HL-60/S4 (cell line): Measurements from ENCODE around the gene FAM229A.
"Not testable (repeated sequence)": the region's sequence is repeated elsewhere in the genome, so short reads cannot be mapped to it uniquely, and the experiment has no call there.

Experiments used
- in situ Hi-C: fragments of 300-500 bp; cut with MboI; formaldehyde crosslinking; loops from 2 replicates; pipeline ENCODE4 v1.14.3; 2022; ENCODE audit warnings: low sequenced_read_pairs

The FAM229A gene, protein sequence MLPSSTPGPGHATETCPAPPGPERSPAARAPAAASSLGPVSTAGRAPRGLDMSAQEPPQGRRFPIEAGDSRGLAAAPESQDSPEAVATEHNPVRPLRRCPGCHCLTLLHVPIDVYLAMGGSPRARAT

DNA sequence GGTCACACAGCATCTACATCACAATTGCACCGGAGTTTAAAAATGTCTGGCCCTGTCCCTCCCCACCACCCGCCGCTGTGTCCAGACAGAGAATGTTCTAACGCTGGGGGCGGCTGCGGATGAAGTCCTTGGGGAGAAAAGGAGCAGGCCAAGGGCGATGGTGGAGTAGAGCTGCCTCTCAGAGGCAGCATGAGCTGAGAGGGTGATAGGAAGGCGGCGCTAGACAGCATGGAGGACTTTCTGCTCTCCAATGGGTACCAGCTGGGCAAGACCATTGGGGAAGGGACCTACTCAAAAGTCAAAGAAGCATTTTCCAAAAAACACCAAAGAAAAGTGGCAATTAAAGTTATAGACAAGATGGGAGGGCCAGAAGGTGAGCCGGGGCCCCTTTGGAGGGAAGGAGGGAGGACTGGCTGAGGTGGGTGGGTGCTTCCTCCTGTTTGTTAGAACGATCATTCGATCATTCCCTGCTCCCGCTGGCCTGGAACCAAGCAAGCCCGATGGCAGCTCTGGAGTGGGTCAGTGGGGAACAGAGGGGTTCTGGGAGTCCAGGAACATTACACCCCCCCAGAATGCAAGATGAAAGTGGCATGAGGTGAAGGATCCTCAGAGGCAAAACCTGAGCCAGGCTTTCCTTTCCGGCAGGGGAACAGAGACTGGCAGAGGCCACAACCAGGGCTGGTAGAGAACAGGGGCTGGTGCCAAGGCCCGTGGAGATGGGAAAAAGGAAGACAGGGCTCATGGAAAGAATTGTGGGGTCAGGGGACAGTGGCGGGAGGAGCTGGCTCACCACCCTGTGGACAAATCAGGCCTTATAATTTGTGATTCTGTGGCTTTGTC, at the start of gene FAM229A, which contains the start of gene TSSK3:
TSS of gene FAM229A (minus strand) at position 12 of the 840 bp plus-strand sequence. CDS start 394 bp downstream, outside the sequence.
TSS of gene TSSK3 (plus strand) at position 66 of the 840 bp plus-strand sequence. CDS start at position 229, 163 bp downstream.
- in situ Hi-C loops, result no loop called here

DNA sequence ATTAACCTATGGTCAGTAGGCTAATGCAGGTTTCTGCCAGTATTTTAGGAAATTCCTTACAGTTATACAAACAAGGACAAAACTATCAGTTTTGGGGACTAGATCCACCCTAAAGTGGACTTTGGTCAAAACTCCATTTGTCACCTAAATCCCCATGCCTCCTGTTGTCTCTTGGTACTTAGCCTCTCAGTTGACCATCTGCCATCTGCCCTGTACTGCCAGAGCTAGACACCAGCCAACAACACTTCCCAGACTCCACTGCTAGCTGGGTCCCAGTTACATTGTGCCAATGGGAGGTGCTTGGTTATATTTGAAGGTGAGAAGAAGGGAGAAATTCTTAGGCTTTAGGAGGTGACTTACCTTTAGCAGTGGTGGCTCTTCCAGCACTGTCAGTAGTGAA, 49.0 kb upstream of the FAM229A start:
- in situ Hi-C loops, result no loop called here

DNA sequence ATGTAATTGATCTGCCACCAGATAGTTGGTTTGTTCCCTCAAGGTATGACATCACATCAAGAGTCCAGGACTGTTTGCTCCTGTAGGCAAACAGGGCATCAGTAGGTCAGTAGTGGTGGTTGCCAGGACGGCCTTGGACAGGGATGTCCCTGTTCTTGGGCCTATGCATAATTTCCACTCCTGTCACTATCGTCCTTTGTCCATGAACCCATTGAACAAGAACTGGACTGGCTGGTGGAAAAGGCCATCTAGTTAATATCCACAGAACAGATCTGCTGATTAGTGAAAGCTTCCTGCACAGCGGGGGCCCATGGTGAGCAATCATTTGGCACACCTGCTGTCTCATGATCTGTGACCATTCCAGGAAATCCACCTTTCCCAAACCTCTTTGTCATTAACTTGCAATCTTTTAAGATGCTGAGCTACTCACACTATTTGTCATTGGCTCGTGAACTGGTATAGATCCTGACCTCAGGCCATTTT, 44.4 kb upstream of the FAM229A start:
- in situ Hi-C loops, result no loop called here

DNA sequence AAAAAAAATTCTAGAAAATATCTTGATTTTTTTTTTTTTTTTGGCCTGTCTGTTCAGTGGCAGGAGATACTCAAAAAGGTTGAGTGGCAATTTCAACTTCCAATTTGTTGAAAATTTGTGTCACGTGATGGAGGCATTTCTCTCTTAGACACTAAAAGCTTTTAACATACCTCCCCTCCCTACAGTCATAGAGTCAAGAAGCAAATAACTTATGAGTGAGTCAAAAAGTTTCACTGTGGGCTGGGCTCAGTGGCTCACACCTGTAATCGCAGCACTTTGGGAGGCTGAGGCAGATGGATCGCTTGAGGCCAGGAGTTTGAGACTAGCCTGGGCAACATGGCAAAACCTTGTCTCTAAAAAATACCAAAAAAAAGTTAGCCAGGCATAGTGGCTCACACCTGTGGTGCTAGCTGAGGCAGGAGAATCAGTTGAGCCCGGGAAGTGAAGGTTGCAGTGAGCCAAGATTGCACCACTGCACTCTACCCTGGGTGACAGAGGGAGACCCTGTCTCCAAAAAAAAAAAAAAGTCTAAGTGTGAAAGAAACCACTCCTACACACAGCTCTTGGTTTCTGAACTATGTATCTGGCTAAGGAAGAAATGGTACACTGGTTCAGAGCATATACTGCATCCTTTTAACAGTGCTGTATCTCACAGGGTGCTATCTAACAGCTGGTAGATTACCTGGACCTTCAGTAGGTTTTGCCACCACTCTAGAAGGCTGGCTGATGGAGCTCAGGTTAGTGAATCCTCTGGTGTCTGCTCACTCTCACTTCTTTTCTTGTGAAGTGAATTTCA, 43.6 kb upstream of the FAM229A start:
- in situ Hi-C loops, result no loop called here

DNA sequence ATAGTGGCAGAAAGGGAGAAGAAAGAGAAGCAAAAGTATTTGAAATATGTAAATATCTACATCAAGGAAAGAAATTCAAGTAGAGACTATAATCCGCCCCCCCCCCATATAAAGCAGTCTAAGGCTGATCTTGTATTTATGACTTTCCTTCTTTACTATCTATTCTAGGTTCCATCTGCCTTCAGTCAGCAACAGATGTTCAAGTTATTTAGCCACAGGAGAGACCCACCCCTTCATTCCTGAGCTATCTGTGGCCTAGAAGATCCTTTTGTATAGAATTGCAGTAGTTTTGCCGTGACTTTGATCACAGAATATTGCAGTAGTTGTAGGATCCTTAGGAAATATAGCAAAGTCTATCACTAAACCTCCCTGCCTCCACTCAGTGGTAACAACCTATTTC, 42.7 kb upstream of the FAM229A start:
- in situ Hi-C loops, result no loop called here

DNA sequence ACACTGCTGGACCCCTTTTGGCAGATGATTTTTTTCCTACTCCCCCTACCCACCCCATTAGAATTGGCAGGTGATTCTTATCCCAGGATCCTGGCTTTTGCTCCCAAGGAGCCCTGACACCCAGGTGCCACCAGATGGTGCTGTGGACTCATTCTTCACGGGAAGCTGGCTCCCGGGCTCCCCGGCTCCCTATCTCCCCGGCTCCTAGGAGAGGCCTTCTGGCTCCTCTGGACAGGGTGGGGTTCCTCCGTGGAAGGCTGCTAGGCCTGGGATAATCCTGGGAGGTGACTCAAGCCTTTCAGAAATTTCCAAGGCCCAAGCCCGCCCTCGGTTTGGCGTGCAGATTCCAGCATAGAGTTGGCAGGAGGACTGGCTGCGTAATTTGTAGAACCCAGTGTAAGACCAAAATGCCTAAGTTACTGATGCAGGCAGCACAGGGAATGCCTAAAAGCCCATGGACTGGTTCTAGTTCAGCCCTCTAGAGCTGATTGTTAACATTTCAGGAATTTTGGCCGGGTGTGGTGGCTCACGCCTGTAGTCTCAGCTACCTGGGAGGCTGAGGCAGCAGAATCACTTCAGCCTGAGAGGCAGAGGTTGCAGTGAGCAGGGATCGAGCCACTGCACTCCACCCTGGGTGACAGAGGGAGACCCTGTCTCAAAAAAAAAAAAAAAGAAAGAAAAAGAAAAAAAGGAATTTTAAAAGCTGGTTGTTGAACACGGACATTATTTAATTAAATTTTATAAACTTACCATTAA, 38.8 kb upstream of the FAM229A start:
- in situ Hi-C loops, result no loop called here

DNA sequence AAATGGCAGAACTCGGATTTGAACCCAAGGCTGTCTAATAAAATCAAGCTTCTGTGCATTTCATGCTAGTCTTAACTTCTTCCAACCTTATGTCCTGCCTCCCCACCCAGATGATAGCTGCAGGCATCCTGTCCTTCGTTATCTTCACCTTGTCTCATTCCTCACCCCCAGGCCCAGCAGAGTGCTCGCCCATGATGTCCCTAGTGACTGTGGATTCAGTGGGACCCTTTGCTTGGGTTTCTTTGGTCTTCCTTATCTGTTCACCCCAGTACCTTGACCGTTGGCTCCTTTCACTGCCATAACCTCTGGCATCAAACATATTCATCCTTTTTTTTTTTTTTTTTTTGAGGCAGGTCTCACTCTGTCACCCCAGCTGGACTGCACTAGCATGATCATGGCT, 37.6 kb upstream of the FAM229A start:
- in situ Hi-C loops, result no loop called here

DNA sequence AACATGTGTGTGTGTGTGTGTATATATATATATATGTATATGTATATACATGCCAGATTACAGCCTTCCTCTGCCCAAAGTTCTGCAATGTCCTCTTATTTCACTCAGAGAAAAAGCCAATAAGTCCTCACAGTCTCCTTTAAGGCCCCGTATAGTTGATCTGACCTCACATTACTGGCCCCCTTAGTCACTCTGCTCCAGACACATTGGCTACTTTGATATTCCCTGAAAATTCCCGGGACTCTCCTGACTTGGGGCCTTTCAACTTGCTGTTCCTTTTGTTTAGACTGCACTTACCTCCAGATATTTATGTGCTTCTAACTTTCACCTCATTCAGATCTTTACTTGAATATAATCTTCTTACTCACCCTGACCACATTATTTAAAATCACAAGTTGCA, 36.1 kb upstream of the FAM229A start:
- in situ Hi-C loops, result no loop called here

DNA sequence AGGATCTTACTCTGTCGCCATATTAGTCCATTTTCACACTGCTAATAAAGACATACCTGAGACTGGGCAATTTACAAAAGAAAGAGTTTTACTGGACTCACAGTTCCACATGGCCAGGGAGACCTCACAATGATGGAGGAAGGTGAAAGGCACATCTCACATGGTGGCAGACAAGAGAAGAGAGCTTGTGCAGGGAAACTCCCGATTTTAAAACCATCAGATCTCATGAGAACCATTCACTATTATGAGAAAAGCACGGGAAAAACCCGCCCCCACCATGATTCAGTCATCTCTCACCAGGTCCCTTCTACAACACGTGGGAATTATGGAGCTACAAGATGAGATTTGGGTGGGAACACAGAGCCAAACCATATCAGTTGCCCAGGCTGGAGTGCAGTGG, 34.2 kb upstream of the FAM229A start:
- in situ Hi-C loops, result not testable (repeated sequence)

DNA sequence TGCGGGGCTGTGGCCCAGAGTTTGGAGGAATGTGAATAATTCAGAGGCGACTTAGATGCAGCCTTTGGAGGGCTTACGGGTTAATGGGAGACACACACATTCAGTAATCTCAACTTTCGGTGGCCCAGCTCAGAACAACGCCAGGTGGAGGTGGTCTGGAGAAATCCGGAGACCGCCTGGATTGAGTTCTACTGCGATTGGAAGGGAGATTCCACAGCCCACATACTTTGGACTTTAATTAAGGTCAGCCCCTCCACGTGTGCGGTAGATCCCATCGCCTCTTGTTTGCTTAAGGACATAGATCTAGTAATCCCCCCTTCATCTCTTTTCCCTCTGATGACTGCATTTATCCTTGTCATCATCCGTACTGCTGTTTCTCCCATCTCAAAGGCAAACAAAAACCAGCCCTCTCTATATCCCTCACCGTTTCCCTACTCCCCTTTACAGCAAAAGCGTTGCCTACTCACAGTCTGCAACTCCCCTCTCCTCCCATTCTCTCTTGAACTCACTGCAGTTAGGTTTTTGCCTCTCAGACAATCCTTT, 32.7 kb upstream of the FAM229A start:
- in situ Hi-C loops, result no loop called here

DNA sequence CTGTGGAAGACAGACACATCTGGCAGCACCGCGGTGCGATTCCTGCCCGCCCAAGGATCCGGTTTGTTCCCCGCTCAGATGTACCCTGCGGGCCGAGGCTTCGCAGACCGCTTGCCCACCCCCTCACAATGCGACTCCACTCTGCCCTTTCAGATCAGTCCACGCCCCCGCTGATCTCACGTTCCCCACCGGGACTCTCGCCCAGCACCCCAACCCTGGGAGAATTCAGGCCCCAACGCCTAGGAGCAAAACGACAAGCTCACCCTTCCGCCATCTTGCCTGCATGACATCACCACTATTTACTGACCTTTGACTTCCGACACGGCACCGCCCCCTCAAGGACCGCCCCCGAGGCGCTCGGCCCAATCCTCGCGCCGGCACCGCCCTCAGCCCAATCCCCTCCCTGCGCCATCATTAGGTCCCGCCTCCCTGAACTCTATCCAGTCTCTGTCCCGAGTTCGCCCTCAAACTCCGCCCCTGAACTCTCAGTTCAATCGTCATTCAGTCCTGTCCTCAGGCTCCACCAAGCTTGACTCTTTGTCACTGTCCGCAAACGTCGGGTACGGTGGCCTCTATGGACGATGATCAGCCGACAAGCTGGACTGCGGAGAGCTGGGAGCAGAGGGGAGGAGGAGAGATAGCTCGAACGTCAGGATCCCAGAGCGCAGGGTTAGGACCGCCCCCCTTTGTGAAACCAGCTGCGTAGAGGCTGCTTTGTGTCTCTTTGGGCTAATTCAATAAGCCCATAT, 32.0 kb upstream of the FAM229A start, which contains the start of gene BSDC1:
TSS of gene BSDC1 (minus strand) at position 301 of the 749 bp plus-strand sequence. CDS start at position 274, 27 bp downstream.
- in situ Hi-C loops, result no loop called here

DNA sequence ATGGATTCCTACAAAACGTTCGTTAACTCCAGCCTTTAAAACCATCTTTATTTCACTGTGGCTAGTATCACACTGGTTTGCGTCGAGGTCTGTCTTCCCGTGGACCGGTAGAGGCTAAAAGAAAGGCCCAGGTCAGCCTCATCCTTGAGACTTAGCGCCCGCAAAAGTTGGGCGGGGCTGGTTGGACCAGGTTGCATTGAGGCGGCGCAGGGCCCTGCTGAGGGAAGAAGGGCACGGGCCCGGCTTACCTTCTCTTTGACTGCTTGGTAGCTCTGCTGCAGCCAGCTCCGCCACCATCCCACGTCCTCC, 31.5 kb upstream of the FAM229A start:
- in situ Hi-C loops, result no loop called here

DNA sequence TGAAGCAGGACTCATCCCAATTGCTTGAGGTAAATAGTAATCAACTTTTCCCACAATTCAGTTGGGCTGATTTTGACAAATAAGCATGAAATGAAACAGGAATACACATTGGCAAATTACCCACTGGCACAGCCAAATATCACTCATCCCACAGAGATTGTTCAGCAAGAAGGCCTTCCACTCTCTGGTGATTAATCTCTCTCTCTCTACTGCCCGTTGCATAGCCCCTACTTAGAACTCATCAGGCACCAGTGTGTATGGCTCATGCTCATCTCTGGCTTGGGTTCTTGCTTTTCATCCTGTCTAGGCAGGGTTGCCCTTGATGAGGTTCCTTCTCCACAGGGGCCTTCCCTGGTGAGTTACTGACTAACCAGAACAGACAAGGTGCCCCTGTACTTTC, 30.9 kb upstream of the FAM229A start:
- in situ Hi-C loops, result no loop called here

DNA sequence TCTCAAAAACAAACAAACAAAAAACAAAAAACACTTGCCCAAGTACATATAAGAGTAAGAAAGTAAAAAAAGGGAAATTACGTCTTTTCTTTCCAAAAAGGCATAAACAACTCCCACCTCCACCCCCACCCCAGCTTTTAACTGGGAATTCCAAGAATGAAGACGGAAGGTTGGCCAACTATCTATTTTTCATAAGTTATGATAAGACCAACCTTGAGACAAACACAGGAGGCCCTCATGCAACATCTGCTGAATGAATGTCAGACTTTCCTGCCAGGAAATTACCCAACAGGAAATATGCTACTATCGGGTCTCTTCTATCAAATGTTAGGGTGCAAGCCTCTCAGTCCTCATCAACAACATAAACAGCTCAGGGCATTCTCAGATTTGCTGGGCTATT, 30.0 kb upstream of the FAM229A start:
- in situ Hi-C loops, result no loop called here

DNA sequence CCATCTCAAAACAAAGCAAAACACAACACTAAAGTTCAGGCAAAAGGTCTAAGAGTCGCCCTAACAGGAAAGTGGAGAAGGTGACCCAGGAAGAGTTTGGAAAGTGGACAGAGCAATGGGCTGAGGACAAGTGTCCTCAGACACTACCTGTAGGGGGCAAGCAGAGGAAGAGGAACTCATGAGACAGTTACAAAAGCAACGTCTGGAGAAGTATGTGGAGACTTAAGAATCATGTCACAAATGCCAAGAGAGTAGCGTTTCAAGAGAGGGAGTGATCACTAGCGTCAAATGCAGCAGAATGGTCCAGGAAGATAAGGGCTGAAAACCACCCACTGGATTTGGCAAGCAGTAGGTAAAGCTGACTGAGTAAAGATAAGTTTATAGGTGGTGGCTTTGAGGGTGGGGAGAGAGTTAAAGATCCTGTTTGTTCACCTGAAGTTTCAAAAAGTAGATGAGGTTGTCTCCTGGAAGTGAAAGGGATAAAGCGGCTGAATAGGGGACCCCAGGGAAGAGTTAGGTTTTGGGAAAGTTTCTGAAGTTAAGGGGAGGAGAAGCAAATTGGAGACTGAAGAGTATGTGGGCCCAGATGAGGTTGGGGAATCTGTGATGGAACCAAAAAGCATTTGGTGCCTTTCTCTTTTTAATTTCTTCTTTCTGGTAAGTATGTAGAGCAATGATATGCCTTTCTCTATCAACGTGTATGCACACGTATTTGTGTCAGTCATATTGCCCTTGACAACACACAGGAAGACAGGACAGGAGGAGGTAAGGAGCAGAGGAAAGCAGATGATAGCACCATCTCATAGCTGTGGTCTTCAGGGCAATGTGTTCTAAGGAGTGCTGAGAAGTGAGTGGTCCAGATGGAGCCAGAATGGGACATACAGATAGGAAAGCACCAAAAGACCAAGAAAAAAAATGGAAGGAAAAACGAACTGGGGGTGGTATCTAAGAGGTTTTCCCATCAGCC, 28.9 kb upstream of the FAM229A start:
- in situ Hi-C loops, result no loop called here

DNA sequence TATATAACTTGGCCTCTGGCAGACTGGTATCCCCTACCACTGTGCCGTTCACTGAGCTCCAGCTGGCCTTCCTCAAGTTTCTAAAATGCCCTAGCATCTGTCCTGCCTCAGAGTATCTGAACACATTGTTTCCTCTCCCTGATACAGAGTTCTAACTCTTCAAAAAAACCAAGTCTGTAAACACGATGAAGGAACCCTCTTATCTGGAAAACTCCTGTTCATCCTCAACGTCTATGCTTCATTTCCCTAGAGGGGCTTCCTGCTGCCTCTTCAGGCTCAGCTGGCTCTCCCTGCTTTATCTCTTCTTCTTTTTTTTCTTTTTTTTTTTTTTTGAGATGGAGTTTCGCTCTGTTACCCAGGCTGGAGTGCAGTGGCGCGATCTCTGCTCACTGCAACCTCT, 26.4 kb upstream of the FAM229A start:
- in situ Hi-C loops, result no loop called here

DNA sequence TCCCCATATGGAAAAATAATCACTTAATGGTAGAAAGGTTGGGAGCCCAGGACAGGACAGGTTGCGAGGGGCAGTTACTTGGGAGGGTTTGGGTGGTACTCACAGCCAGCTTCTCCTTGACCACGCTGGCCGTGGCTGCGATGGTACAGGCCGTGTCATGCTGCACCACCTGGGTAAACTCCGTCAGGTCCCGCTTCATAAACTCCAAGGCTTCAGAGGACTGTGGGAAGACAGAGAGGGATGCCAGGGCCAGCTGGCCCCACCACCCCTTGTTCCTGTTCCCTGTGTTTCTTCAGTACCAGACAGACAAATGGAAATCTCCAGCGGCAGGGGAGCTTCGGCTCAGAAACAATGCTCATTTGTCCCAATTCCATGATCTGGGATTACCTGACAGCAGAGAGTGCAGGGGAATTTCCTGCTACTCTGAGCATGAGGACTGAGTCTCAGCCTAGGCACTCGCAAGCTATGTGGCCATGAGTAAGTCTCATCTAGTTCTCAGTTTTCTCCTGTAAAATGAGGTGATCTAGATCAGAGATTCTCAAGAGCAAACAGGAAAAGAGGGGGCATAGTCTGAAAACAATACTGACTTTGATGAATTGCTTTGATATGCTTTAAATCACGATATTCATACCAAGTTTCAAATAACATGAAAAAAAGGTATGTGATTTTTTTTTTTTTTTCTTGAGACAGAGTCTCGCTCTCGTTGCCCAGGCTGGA, 24.5 kb upstream of the FAM229A start:
- in situ Hi-C loops, result no loop called here

DNA sequence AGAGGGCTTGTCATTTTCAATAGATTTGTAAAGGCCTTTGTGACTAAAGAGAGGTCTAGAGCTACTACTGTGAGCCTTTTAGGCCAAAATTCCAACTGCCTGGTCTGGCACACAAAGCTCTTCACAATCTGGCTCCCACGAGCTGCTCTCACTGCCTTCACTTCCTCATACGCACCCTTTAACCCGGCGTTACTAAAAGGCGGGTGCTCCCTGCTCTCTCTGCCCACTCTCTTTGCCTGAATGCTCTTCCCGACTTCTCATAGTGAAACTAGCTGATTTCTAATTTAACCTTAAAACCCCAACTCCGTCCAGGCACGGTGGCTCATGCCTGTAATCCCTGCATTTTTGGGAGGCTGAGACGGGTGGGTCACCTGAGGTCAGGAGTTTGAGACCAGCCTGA, 17.8 kb upstream of the FAM229A start:
- in situ Hi-C loops, result no loop called here
